GM18511 (cell line): ENCODE data around the gene LGR6.

Experiments used
- ATAC-seq: cut with Tn5 transposase; IDR thresholded peaks from one replicate; pipeline ENCODE4 v1.9.1; 2021; ENCODE audit warnings: mild to moderate bottlenecking, moderate library complexity; ENCODE audit not compliant: unreplicated experiment

Gene LGR6

GRCh38 chr1:202283379-202283844, 89.8 kb downstream of the LGR6 start:
- ATAC-seq: no peak

- ATAC-seq: no peak
Observed at GRCh38 chr1:202283991-202284390, 90.4 kb downstream of the LGR6 start.

- no peak for ATAC-seq
Observed at GRCh38 chr1:202285908-202286307, 92.3 kb downstream of the LGR6 start.

- no peak for ATAC-seq
Observed at GRCh38 chr1:202286622-202287097, 93.1 kb downstream of the LGR6 start.

GRCh38 chr1:202287196-202287595, 93.6 kb downstream of the LGR6 start:
- ATAC-seq: no peak

- no peak for ATAC-seq
Observed at GRCh38 chr1:202288177-202288576, 94.6 kb downstream of the LGR6 start.

GRCh38 chr1:202289009-202289408, 95.4 kb downstream of the LGR6 start:
- no peak for ATAC-seq

GRCh38 chr1:202291001-202291400, 97.4 kb downstream of the LGR6 start:
- ATAC-seq: no peak

- no peak for ATAC-seq
Observed at GRCh38 chr1:202291961-202292712, 98.5 kb downstream of the LGR6 start.

GRCh38 chr1:202292773-202293172, 99.2 kb downstream of the LGR6 start:
- no peak for ATAC-seq

- ATAC-seq: no peak
Observed at GRCh38 chr1:202293569-202293968, 100.0 kb downstream of the LGR6 start.

- ATAC-seq: no peak
Observed at GRCh38 chr1:202302166-202302565, 108.6 kb downstream of the LGR6 start.

- ATAC-seq: no peak
Observed at GRCh38 chr1:202304375-202304774, 110.8 kb downstream of the LGR6 start.

GRCh38 chr1:202305168-202305567, 111.6 kb downstream of the LGR6 start:
- ATAC-seq: no peak

GRCh38 chr1:202306535-202307345, 113.1 kb downstream of the LGR6 start:
- no peak for ATAC-seq

GRCh38 chr1:202310071-202310725, 116.6 kb downstream of the LGR6 start:
- ATAC-seq: no peak

- ATAC-seq: no peak
Observed at GRCh38 chr1:202310746-202311145, 117.1 kb downstream of the LGR6 start.

GRCh38 chr1:202311875-202312635, 118.5 kb downstream of the LGR6 start:
- no peak for ATAC-seq

GRCh38 chr1:202315576-202316168, 122.1 kb downstream of the LGR6 start:
- no peak for ATAC-seq

GRCh38 chr1:202316186-202316585, 122.6 kb downstream of the LGR6 start:
- no peak for ATAC-seq
